SH-SY5Y (cell line): ENCODE data around the gene OSR1.

Experiments used
- GATA2 ChIP-seq: IDR thresholded peaks from 2 replicates; pipeline ENCODE4 v1.6.1; 2011; ENCODE audit warnings: mild to moderate bottlenecking, low read depth, low read length
- GATA3 ChIP-seq: IDR thresholded peaks from 2 replicates; pipeline ENCODE4 v1.6.1; 2011; ENCODE audit warnings: low read depth, mild to moderate bottlenecking, low read length, moderate library complexity

DNA sequence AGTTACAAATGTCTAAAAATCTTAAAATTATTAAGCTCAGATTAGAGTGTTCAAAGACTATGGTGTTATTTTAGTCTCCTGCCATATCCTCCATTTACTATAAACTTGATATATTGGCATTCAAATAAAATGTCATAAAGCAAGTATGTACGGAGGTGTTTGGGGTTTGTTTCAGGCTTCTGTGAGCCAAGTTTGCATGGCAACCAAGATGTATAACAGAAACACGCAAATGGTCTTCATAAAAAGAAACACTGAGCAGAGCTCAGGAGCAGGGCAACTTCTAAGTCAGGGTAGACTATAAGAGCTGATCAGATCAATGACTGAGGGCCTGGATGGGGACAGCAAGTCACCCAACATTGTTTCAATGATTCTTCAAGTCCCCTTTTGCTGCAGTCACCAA, 20.5 kb upstream of the OSR1 start:
- no peak for TF ChIP-seq GATA3
- no peak for TF ChIP-seq GATA2
